ENCODE data around the gene STRIP1.

DNA sequence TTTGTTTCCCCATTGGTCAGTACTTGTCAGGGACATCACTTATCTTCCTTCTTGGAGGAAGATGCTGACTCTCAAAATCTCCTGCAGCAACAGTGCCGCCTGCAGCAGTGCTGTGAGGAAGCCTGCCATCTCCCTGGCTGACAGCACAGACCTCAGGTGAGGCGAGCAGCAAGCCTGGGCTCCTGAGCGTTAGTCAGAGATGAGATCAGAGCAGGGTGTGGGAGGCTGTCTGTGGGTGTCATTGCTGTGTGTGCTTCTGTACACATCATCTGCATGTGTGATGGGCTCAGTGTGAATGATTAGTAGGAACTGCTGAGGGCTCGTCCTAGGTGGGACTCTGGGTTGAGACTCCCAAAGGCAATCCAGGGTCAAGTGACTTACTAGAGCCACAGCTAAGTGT, 6.1 kb downstream of the STRIP1 start:
- TF ChIP-seq, protein P1, sequence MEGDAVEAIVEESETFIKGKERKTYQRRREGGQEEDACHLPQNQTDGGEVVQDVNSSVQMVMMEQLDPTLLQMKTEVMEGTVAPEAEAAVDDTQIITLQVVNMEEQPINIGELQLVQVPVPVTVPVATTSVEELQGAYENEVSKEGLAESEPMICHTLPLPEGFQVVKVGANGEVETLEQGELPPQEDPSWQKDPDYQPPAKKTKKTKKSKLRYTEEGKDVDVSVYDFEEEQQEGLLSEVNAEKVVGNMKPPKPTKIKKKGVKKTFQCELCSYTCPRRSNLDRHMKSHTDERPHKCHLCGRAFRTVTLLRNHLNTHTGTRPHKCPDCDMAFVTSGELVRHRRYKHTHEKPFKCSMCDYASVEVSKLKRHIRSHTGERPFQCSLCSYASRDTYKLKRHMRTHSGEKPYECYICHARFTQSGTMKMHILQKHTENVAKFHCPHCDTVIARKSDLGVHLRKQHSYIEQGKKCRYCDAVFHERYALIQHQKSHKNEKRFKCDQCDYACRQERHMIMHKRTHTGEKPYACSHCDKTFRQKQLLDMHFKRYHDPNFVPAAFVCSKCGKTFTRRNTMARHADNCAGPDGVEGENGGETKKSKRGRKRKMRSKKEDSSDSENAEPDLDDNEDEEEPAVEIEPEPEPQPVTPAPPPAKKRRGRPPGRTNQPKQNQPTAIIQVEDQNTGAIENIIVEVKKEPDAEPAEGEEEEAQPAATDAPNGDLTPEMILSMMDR (IDR thresholded peaks at IDR 0.05): no peak
- TF ChIP-seq POLR2A (IDR thresholded peaks at IDR 0.05): no peak

Data from vagina (tissue), 2 donors.